Inflammatory macrophage treated with lipopolysaccharide for 1 hour (primary cell): ENCODE results near the gene NLRP3.
"Not testable (repeated sequence)": the region's sequence is repeated elsewhere in the genome, so short reads cannot be mapped to it uniquely, and the experiment has no call there.

Experiments used
- DNase-seq, 2 donors: peaks; one replicate each; pipeline ENCODE4 v3.0.0-alpha.2; 2020 to 2022

The NLRP3 gene

DNA sequence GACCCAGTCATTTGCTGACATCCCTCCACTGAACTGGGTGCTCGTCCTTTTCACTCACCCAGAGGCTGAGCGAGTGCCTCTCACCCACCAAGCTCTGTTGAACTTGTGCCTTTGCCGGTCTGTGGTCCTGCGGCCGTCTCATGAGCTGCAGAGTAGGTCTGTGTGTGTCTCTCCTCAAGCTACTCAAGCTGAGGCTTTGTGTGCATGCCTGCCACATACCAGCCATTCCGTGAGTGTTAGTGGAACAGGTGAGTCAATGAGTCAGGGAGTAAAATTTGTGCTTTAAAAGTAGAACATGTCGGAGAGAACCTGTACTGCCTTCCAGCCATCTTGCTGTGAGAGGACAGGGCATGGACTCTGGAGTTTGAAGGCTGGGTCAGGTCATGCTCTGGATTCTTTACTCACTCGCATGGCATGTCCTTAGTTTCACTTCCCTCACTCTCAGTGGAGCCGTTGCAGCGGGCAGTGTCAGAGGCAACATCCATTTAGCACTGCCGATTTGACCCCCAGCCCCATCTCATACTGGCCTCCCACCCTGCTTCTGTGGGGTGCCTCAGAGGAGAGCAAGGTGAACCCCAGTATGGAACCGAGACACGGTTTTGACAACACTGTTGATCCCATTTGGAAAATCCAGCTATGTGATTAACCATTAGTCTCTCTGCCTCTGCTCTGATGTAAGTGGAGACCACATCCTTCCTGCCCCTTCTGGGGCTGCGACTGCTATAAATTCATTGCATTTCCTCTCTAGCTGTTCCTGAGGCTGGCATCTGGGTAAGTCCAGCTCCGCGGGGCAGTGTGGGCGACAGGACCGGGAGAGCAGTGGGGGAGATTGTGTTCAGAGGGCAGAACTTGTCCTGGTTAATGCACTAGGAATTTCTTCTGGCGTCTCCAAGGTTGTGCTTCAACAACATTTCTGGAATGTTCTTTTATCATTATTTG, at the start of gene NLRP3:
Gene NLRP3 (plus strand): TSS at position 751 of the 939 bp plus-strand sequence. CDS start 2,628 bp downstream, outside the sequence.
- DNase-seq, result peak; percentile 81 to 93

DNA sequence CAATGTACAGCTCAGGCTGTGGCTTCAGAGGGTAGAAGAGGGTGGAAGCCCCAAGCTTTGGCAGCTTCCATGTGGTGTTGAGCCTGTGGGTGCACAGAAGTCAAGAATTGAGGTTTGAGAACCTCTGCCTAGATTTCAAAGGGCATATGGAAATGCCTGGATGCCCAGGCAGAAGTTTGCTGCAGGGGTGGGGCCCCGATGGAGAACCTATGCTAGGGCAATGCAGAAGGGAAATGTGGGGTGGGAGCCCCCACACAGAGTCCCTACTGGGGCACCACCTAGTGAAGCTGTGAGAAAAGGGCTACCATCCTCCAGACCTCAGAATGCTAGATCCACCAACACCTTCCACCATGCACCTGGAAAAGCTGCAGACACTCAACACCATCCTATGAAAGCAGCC, 49.6 kb upstream of the NLRP3 start:
- DNase-seq, result not testable (repeated sequence)

DNA sequence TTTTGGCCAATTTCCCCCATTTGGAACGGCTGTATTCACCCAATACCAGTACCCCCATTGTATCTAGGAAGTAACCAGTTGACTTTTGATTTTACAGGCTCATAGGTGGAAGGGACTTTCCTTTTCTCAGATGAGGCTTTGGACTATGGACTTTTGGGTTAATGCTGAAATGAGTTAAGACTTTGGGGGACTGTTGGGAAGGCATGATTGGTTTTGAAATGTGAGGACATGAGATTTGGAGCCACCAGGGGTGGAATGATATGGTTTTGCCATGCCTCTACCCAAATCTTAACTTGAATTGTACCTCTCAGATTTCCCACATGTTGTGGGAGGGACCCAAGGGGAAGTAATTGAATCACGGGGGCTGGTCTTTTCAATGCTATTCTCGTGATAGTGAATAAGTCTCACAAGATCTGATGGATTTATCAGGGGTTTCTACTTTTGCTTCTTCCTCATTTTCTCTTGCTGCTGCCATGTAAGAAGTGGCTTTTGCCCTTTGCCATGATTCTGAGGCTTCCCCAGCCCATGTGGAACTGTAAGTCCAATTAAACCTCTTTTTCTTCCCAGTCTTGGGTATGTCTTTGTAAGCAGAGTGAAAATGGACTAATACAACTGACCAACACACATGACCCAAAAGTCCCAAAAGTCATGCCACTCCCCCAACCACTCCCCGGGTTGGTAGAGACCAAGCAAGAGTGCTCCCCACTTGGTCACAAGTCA, 48.9 kb upstream of the NLRP3 start:
- peak; percentile 75 to 97 for DNase-seq

DNA sequence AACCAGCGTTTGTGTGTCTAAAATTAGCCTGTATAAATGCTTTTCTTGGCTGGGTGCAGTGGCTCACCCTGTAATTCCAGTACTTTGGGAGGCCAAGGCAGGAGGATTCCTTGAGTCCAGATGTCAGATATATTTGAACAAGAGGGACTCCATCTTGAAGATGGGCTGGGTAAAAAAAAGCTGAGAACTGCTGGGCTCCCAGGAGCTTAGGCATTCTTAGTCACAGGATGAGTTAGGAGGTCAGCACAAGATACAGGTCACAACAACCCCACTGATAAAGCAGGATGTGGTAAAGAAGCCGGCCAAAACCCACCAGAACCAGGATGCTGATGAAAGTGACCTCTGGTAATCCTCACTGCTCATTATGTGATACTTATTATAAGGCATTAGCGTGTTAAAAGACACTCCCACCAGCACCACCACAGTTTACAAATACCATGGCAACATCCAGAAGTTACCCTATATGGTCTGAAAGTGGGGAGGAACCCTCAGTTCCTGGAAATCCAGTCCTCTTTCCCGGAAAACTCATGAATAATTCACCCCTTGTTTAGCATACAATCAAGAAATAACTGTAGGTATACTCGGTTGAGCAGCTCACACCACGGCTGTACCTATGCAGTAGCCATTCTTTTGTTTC, 48.1 kb upstream of the NLRP3 start:
- peak in 1 of 2 donors; percentile 50 for DNase-seq

DNA sequence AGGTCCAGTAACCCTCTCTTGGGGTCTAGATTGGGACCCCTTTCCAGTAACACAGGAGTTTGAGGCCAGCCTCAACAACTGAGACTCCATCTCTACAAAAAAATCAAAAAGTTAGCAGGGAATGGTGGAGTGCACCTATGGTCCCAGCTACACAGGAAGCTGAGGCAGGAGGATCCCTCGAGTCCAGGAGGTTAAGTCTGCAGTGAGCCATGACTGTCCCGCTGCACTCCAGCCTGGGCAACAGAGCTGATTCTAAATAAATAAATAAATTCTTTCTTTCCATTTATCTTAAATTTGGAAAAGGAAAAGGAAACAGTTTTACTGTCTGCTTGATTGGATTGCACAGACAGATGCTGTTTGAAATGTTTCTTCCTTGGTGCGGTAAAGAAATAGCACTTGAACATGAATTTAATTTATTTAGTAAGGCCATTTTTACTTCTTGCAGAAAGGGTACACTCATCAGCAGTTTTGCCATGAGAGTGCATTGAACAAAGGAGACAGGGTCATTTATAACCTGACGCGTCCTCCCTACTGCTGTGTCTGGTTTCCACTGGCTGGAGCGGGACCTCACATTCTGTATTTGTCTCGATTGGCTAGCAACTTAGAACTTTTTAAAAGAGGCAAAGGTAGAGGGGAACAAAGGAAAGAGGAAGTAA, 47.4 kb upstream of the NLRP3 start:
- no peak for DNase-seq

DNA sequence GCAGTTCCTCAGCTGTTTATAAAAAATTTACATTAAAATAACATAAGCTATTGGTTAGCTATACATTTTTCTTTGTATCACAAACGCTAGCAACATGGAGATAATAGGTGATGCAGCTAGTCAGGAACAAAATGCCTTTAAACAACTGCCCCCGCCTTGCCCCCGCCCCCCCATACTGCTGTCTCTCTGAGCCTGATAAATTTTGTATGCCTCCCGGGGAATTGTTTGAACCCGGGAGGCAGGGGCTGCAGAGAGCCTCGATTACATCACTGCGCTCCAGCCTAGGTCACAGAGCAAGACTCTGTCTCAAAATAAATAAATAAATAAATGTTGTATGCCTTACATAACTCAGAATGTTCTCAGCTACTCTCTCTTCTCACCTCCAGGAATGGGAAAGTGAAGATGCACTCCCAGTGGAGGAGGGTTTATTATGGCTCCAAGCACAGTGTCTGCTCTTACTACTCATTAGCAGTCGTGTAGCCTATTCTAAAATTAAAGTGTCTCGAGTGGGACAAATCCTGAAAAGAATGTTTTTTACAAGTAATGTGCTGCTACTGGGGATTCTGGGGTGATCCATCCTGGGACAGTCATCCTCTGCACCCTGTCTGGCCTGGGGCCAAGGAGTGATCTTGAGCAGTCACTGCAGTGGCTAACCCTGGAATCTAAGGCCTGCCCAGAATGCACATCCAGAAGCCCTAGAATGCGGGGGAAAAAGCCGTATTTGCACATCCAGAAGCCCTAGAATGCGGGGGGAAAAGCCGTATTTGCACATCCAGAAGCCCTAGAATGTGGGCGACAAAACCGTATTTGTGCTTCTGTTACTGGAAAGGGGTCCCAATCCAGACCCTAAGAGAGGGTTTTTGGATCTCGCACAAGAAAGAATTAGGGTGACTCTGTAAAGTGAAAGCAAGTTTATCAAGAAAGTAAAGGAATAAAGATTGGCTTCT, 44.9 kb upstream of the NLRP3 start:
- no peak for DNase-seq

DNA sequence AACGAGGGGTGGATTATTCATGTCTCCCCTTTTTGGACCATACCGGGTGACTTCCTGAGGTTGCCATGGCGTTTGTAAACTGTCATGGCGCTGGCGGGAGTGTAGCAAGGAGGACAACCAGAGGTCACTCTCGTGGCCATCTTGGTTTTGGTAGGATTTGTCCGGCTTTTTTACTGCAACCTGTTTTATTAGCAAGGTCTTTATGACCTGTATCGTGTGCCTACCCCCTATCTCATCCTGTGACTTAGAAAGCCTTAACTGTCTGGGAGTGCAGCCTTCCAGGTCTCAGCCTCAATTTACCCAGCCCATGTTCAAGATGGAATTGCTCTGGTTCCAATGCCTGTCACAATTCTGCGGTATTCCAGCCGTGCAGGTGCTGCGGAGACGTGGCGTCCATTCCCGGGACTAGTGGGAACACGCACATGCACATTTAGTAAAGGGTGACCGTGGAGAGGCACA, 44.1 kb upstream of the NLRP3 start:
- no peak for DNase-seq

DNA sequence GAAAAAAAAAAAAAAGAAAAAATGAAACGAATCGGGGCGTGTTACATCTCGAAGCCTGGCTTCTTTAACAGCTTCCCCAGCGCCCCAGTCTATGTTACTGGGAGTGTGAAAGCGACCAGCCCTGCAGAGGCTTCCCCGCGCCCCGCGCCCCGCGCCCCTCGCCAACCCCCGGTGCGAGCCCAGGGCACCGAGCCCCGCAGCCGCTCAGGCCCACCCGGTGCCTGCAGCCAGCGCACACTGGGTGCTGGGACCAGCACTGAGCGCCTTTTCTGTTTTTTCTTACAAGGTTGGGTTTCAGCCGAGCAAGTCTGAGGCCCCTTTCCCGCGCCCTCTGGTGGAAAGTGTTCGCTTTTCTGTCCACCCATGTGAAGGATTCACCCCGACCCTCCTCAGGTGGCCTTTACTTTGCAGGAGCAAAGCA, 42.2 kb upstream of the NLRP3 start:
- peak; percentile 40 to 73 for DNase-seq

DNA sequence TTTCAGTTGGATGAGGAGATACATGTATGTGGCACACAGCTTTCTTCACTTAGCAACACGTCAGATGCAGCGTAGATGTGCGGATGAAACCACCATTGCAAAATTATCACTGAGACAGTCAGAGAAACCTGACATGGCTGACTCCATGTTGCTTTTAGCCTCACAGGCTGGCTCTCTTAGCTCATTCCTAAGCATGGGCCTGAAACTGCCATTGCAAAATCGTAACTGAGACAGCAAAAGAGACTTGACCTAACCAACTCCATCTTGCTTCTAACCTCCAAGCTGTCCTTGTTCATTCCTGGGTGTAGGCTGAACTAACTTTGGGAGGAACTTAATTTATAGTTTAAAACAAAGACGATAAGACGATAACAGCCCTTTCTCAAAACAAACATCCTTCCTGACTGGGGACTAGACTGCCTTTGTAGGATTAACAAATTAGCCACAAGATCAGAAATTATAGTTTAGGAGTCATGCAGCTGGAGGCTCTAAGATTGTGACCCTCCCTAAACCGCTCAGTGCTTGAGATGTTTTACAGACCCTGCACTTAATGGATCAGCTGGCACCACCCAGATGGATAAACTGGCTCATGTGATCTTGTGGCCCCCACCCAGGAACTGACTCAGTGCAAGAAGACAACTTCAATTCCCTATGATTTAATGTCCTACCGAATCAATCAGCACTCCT, 41.2 kb upstream of the NLRP3 start:
- DNase-seq, result not testable (repeated sequence)

DNA sequence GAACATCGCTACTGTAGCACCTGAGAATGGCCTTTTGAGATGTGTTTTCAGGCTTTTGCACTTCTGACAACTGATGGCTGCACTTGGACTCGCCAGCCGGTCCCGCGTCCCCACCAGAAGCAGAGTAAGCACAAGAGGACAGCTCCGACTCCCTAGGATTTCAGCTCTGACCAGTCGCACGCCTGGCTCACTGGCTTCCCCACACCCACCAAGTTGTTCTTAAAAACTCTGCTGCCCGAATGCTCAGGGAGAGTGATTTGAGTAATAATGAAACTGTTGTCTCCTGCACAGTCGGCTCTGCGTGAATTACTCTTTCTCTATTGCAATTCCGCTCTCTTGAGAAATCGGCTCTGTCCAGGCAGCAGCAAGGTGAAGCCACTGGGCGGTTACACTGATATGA, 40.2 kb upstream of the NLRP3 start:
- DNase-seq, result no peak

DNA sequence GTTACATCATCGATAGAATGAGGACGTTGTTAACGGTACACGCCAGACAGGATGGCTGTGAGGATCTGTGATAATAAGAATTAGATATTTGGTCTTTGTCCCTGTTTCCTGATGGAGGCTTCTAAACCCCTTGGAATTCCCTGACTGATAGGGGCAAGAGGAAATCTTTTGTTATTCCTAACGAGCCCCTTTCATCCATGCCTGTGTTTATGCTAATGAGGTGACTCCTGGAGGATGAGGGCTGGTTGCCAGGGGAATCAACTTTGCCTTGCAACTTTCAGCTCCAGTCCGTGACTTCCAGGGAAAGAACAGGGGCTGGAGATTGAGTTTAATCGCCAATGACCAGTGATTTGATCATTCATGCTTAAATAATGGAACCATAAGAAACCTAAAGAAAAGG, 39.3 kb upstream of the NLRP3 start:
- DNase-seq, result no peak

DNA sequence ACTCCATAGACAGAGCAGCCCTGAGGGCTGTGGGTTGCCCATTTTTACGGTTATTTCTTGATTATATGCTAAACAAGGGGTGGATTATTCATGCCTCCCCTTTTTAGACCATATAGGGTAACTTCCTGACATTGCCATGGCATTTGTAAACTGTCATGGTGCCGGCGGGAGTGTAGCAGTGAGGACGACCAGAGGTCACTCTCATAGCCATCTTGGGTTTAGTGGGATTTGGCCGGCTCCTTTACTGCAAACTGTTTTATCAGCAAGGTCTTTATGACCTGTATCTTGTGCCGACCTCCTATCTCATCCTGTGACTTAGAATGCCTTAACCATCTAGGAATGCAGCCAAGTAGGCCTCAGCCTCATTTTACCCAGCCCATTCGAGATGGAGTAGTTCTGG, 38.3 kb upstream of the NLRP3 start:
- not testable (repeated sequence) for DNase-seq

DNA sequence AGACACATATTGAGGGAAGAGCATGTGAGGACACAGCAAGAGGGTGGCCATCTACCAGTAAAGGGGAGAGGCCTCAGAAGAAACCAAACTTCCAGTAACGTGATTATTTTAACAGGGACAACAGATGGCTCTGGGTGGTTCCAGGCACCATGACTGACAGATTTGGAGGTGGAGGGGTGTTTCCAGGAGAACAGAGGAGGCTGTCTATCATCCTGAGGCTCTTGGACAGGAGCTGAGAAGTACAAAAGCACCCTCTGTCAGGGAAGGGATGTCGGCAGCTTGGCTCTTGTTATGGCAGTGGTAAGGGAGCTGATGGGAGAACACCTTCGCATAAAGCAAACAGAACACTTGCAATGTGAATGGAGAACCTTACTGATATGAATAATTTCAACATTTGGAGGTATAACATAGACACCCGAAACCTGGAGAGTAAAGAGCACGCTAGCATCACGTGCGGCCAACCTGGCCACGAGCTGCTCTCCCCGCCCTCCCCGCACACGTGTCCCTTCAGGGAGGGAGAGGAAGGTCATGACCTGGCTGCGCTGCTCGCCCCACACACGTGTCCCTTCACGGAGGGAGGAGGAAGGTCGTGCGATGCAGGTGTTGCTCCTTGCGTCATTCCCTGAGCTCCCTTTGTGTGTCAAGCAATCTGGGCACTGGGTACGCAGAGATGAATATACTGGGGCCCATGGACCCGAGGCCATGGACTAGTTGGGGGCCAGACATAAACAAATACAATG, 37.5 kb upstream of the NLRP3 start:
- DNase-seq, result no peak

DNA sequence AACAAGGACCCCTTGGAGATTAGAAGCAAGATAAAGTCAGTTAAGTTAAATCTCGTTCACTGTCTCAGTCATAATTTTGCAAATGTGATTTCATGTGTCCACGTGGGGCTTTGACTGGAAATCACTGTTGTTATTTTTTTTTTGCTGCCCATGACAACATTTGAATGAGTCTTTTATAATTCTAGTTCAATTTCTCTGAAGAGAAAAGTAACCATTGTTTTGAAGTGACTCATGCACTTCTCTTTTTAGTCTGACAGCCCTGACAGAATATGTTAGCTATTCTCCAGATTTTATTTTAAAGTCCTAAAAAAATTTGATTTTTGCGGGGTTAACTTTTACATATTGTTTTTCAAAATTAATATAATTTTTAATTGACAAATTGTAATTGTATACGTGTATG, 30.7 kb upstream of the NLRP3 start:
- peak; percentile 60 to 64 for DNase-seq

DNA sequence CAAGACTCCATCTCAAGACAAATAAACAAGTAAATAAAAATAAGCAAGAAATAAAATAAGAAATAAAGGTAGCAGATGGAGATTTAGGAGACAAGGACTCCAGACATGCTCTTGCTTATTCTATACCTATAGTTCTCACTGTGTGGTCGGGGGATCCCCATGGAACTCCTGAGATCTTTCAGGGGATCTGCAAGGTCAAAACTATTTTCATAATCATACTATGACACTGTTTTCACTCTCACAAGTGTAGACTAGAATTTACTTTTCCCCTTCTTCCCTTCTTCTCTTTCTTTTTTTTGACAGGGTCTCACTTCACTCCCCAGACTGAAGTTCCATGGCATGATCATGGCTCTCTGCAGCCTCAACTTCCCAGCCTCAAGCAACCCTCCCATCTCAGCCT, 29.8 kb upstream of the NLRP3 start:
- DNase-seq, result no peak

DNA sequence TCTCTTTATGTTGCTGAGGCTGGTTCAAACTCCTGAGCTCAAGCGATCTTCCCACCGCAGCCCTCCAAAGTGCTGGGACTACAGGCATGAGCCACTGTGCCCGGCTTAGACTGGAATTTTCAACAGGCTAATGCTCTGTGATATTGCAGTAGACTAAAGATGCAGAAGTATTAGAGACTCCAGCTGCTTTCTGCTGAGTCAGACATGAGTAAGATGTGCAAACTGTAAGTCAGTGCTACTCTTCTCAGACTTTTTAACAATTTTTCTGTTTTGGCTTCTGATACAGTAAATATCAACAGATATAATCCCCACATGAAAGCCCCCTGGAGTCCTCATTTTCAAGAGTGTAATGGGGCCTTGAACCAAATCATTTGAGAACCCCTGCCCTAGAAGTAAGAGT, 29.3 kb upstream of the NLRP3 start:
- peak; percentile 60 to 66 for DNase-seq

DNA sequence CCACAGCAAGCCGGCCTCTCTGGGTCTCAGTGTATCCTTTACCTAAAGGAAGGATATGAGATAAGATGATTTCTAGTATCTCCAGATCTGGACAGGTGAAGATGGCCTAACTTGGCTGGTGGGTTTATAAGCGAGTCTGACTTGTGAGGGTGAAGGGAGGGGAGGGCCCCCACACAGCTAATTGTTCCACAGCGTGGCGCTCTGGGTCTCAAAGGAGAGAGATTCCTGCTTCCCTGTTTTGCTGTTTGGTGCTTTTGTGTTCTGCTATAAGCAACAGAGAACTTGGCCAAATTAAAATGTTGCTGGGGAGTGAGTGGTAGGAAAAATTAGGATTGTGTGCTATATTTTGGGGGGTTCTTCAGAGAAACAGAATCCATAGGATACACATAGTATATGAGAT, 28.9 kb upstream of the NLRP3 start:
- DNase-seq, result no peak

DNA sequence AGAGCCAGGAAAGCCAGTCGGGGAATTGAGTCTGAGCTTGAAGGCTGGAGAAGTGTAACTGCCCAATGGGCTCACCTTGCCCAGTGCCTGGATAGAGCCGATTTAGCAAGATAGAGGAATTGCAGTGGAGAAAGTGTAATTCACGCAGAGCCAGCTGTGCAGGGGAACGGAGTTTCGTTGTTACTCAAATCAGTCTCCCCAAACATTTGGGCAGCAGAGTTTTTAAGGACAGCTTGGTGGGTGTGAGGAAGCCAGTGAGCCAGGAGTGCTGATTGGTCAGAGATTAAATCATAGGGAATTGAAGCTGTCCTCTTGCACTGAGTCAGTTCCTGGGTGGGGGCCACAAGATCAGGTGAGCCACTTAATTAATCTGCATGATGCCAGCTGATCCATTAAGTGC, 28.4 kb upstream of the NLRP3 start:
- DNase-seq, result peak in 1 of 2 donors; percentile 45

DNA sequence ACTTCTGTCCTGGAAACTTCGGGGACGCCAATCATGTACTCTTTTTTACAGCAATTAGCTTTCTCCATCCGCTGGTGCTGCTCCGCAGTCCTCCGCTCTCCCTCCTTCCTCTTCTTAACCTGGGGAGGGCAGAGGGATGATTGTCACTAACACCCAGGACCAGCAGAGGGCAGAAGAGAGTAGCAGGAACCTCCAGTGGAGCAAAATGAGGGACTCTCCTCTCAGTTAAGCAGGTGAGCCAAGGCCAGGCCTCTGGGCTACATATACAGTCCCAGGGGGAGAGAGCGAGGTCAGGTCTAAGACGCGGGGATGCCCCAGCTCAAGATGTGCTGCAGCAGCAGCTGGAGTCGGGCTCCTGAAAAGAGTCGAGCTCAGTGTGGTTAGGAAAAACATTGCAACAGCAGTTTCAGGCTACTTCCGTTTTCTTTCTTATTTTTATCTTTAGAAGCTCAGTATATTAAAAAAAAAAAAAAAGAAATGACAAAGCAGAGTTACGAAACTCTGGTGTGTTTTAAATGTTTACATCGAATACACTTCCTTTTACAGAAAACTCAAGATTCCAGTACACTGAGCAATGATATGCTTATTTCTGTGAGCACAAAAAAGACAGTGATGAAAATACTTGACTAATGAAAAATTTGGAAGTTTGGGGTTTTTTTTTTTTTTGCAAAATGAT, 25.7 kb upstream of the NLRP3 start:
- peak; percentile 94 to 96 for DNase-seq

DNA sequence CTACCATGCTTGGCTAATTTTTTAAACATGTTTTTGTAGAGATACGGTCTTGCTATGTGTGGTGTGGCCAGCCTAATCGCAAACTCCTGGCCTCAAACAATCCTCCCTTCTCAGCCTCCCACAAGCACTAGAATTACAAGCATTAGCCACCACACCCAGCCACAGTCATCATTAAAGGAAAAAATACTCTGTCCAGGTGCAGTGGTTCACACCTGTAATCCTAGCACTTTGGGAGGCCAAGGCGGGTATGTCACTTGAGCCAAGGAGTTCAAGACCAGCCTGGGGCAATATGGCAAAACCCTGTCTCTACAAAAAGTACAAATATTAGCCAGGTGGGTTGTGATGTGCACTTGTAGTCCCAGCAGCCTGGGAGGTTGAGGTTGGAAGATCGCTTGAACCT, 25.0 kb upstream of the NLRP3 start:
- DNase-seq, result no peak
